Epithelial cell of proximal tubule (primary cell): ENCODE measurements around the gene FAM181A. TPM values are rescaled to one million over a fixed set of nuclear protein-coding genes. Genes with fewer than 3 reads are reported as not detected.

ENCODE experiments used
- DNase-seq: peaks from one replicate; pipeline ENCODE4 v3.0.0-alpha.2; 2011; ENCODE audit warnings: low read depth
- H3K4me3 ChIP-seq: 2 replicates; pipeline ENCODE4 v1.5.1; 2011; ENCODE audit warnings: low read depth, mild to moderate bottlenecking, low read length
- CTCF ChIP-seq: conservative IDR thresholded peaks from 2 replicates; pipeline ENCODE4 v1.5.1; 2012; ENCODE audit warnings: low read depth, mild to moderate bottlenecking, low read length
- total RNA-seq: library from RNA; depleted of rRNA; stranded (reverse); fragments of >200 nt; gene quantifications from 2 replicates; pipeline ENCODE4 v1.2.3, GENCODE V29; 2015

FAM181A gene
- total RNA-seq = not detected in 2 replicates

GRCh38 chr14:93926873-93927799 is at the start of gene FAM181A:
Gene FAM181A, plus strand, starts transcription at chr14:93927344. Its CDS starts 942 bp downstream, at chr14:93928286.
- DNase-seq = no peak
- TF ChIP-seq CTCF = no peak
- no peak within 1 kb of the TSS for H3K4me3 ChIP-seq

- TF ChIP-seq CTCF = no peak
- no peak for DNase-seq
- H3K4me3 ChIP-seq = no peak overlapping the region
These were observed 48.9 kb upstream of the FAM181A start for GRCh38 chr14:93878212-93878611.

GRCh38 chr14:93878871-93879270 is 48.3 kb upstream of the FAM181A start:
- no peak for TF ChIP-seq CTCF
- H3K4me3 ChIP-seq = no peak overlapping the region
- no peak for DNase-seq

- no peak for DNase-seq
- peak overlapping the region; percentile 6 for H3K4me3 ChIP-seq
- no peak for TF ChIP-seq CTCF
These were observed 47.7 kb upstream of the FAM181A start for GRCh38 chr14:93879362-93879983.

- no peak for TF ChIP-seq CTCF
- H3K4me3 ChIP-seq = peak overlapping the region; percentile 6
- DNase-seq = no peak
These were observed 46.9 kb upstream of the FAM181A start for GRCh38 chr14:93880021-93880820.

GRCh38 chr14:93884950-93885349 is 42.2 kb upstream of the FAM181A start:
- no peak for TF ChIP-seq CTCF
- no peak for DNase-seq
- H3K4me3 ChIP-seq = no peak overlapping the region
